Measurements from ENCODE around the gene NFIB.

Gene NFIB

DNA sequence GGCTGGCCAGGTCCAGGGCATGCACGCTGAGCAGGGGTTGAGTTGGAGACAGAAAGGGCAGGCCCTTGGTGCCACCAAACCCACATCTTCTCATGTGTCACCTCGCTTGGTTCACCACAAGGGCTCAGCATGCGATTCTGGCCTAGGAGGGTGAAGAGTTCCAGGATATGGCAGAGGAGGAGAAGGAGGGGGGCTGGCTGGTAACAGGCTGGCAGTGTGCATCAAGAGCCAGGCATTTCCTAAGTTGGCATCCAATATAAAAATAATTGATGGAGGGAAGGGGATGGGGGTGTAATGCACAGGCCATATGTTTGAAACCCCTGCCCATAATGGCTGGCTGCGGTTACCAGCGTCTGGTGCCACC, 255.6 kb downstream of the NFIB start:
- no peak for DNase-seq

DNA sequence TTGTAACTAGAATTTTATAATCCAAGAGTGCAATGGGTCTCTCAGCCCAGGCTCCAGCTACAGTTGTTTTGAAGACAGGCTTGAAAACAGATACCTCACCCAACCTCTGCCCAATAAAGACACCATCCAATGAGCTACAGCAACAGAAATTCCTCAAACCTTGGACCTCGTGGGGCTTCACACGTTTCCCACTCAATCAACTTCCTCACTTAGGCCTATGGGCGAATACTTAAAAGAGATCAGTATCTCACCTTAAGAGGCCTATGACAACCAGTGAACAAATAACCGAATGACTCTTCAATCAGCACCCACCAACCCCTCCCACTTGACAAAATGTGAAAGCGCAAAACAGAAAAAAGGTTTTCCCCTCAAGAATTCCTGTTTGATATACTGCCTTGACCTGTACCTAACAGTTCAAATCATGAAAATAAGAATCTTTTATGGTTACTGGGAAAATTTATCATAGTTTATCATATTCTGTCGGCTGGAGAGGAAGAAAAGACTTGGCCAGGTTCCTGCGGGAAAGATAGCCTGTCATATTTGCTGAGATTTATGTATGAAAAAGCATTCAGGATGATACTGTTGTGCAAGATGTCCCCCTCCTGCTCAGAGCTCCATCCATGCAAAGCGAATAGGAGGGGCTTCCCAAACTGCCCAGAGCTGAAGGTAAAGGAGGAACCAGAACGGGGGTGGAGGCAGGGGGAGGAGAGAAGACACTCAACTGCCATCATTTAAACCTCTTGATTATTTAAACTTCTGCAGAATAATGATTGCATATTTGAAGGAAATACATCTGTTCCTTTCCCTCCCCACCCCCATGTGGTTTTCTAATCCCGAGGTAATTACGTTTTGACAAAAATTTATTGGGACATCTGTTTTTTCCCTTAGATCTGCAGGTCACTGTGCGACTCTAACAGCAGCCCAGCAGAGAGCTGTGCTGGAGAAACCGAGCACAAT, 256.3 kb downstream of the NFIB start:
- DNase-seq: no peak

DNA sequence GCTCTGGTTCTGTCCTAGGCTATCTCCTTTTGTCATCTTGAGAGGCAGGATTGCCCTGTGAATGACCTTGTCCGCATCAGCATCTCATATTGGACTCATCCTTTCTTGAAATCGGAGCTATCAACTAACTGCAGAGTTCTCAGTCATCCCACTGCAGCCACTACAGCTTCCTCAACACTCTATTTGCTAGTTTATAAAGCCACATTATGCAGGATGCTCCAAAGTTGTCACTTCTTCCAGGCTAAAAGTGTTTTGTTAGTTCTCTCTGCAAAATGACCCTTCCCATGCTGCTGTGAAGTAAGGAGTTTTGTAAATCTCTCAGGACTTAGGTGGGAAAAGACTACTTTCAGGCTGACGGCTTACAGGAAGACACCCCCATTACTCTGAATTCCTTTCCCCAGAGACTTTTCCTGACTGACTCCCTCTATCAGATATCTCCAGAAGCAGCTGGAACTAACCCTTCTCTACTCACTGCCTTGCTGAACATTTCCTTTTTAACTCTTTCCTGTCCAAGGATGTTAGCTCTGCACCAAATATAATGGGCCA, 257.6 kb downstream of the NFIB start:
- no peak for DNase-seq

DNA sequence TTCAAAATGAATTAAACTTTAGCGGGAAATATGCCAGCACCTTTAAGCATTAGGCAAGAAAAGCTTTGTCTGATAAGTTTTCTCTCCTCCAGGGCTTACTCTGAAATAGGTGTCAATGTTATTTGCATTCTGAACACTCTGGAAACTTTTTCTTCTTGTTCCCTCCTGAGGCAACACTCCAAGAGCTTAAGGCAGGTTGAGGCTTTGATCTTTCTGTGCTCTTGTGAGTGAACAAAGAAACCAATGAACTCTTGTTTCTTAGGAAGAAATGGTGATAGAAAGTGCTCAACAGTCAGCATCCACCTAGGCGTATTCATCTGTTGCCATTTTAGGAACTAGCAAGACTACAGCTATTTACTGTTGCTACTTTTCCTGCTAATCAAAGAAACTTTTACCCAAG, 259.8 kb downstream of the NFIB start:
- DNase-seq: no peak

DNA sequence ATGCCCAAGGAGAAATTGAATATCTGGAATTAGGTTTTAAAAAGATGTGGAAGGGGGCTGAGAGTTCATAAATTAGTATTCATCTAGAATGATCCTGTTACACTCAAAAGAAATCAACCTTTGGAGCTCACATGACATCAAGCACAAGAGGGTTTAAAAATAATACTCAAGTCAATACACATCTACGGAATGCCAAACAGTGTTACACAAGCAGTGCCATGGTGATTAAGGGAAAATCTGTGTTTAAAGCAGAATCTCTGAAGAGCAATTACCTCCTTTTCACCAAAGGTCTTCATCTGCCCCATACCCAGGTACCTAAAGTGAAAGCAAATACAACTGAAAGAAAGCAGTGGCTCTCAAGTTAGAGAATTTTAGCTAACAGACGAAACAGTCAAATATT, 261.6 kb downstream of the NFIB start:
- DNase-seq: no peak

DNA sequence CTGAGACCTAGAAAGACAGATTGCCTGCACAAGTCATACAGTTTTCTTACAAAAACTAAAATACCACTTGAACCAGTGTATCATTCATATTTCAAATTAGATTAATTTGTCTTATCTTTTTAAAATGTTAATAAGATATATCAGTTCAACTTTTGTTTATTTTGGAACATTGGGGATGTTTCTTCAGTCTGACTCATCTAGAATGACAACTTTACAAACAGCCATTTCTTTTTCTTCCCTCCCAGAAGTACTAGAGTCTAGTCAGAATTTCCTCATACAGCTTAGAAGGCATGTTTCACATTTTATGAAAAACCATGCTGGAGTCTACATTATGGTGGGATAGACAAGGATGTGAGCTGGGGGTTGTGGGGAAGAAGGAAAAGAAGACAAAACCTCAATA, 262.5 kb downstream of the NFIB start:
- no peak for DNase-seq

DNA sequence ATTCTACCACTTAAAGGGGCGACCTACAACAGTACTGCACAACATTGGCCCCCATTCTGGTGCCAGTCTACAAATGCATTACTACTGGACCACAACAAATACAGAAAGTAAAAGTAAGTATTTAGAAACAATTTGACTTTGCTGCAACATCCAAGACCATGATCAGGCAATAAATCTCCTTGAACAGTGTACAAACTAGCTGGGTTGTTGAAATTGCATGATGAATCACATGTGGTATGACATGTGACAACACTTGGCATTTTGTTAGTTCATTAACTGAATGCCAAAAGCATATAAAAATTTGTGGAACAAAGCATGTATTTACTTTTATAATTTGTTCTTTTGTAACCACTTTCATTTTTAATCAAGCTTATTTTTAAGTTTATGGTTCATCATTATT, 270.5 kb downstream of the NFIB start:
- DNase-seq: no peak

DNA sequence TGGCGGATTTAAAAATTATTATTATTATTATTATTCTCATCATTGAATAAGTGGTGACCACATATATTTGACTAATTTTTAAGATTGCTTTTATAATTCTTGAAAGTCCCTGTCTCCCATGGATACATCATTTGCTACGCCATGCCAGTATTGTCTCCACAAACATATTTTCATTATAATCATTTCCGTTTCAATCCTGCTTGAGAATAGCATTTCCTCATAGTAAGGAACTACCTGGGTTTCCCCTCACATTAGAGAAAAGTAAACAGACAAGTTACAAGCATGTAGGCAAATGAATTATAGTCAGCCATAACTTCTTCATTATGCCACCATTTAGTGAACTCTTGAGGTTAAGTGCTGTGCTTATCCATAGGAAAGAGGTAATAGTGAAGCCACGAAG, 276.6 kb downstream of the NFIB start:
- no peak for DNase-seq

DNA sequence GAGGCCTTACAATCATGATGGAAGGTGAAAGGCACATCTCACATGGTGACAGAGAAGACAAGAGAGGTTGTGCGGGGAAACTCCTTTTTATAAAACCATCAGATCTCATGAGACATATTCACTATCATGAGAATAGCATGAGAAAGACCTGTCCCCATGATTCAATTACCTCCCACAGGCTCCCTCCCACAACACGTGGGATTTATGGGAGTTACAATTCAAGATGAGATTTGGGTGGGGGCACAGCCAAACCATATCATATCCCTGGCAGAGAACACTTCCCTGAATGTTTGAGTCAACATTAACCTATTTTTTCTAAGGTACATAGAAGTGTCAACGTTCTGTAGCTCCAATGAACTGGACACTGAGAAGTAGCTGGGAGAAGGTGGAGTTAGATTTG, 280.9 kb downstream of the NFIB start:
- no peak for DNase-seq

Measured in suppressor macrophage treated with lipopolysaccharide for 1 hour (primary cell).